Measurements from ENCODE around the gene VIM.

Gene VIM

GRCh38 chr10:17208476-17208875, 19.6 kb upstream of the VIM start:
- DNase-seq, result no peak
- intact Hi-C loops (cut with DNase I), result no loop called here

- intact Hi-C loops (cut with DNase I), result no loop called here
- DNase-seq, result no peak
Observed at GRCh38 chr10:17209302-17209701, 18.7 kb upstream of the VIM start.

- DNase-seq, result no peak
- intact Hi-C loops (cut with DNase I), result no loop called here
Observed at GRCh38 chr10:17209881-17210280, 18.2 kb upstream of the VIM start.

GRCh38 chr10:17210361-17210760, 17.7 kb upstream of the VIM start:
- intact Hi-C loops (cut with DNase I), result no loop called here
- DNase-seq, result no peak

GRCh38 chr10:17212802-17213221, 15.2 kb upstream of the VIM start:
- no peak for DNase-seq
- intact Hi-C loops (cut with DNase I), result no loop called here

GRCh38 chr10:17213646-17214349, 14.2 kb upstream of the VIM start:
- intact Hi-C loops (cut with DNase I), result no loop called here
- DNase-seq, result no peak

- intact Hi-C loops (cut with DNase I), result no loop called here
Observed at GRCh38 chr10:17214526-17214925, 13.5 kb upstream of the VIM start.

GRCh38 chr10:17214971-17215781, 12.9 kb upstream of the VIM start:
- no peak for DNase-seq
- intact Hi-C loops (cut with DNase I), result no loop called here

More at GRCh38 chr10:17214526-17214925, 13.5 kb upstream of the VIM start:
- DNase-seq, result no peak

- intact Hi-C loops (cut with DNase I), result no loop called here
- DNase-seq, result no peak
Observed at GRCh38 chr10:17215782-17216122, 12.3 kb upstream of the VIM start.

GRCh38 chr10:17216217-17216900, 11.7 kb upstream of the VIM start:
- DNase-seq, result no peak
- intact Hi-C loops (cut with DNase I), result no loop called here

- DNase-seq, result no peak
- intact Hi-C loops (cut with DNase I), result no loop called here
Observed at GRCh38 chr10:17216901-17217395, 11.1 kb upstream of the VIM start.

- intact Hi-C loops (cut with DNase I), result no loop called here
- no peak for DNase-seq
Observed at GRCh38 chr10:17217631-17218232, 10.3 kb upstream of the VIM start.

GRCh38 chr10:17219024-17219423, 9.0 kb upstream of the VIM start:
- intact Hi-C loops (cut with DNase I), result no loop called here
- no peak for DNase-seq

- DNase-seq, result no peak
- intact Hi-C loops (cut with DNase I), result no loop called here
Observed at GRCh38 chr10:17220652-17221100, 7.4 kb upstream of the VIM start.

GRCh38 chr10:17222329-17222728, 5.7 kb upstream of the VIM start:
- intact Hi-C loops (cut with DNase I), result no loop called here
- peak in 6 of 42 donors; percentile 10 to 53 (median 28) for DNase-seq

GRCh38 chr10:17225808-17226207, 2.2 kb upstream of the VIM start:
- DNase-seq, result peak in 1 of 42 donors; percentile 26
- intact Hi-C loops (cut with DNase I), result no loop called here

GRCh38 chr10:17226891-17227303, 1.1 kb upstream of the VIM start:
- DNase-seq, result peak in 1 of 42 donors; percentile 35
- intact Hi-C loops (cut with DNase I), result no loop called here

GRCh38 chr10:17227367-17228090, 512 bp upstream of the VIM start:
- intact Hi-C loops (cut with DNase I), result no loop called here
- DNase-seq, result peak in 1 of 42 donors; percentile 27
